Calu3 (cell line): ENCODE measurements around the gene GPR35. TPM values are rescaled to one million over a fixed set of nuclear protein-coding genes. Genes with fewer than 3 reads are reported as not detected.

Experiments used
- BruUV-seq: library from RNA; stranded (reverse); fragments of 400-500 nt; replicated peaks from 2 replicates; lab custom pipeline; 2021; lab: Mats Ljungman, UMichigan
- CTCF ChIA-PET: fragments of 300-600 bp; sonication (Branson Sonifier 250); formaldehyde crosslinking; loops from one replicate; lab custom pipeline; 2022; ENCODE audit warnings: antibody characterized with exemption; lab: Charles Lee
- DNase-seq: peaks from one replicate; pipeline ENCODE4 v3.0.0; 2022
- H3K27ac Mint-ChIP-seq: one replicate; pipeline ENCODE4 v1.8.0; 2022; ENCODE audit warnings: mixed read lengths; ENCODE audit not compliant: unreplicated experiment
- H3K27me3 Mint-ChIP-seq: one replicate; pipeline ENCODE4 v1.8.0; 2022; ENCODE audit warnings: mixed read lengths; ENCODE audit not compliant: unreplicated experiment
- H3K36me3 Mint-ChIP-seq: one replicate; pipeline ENCODE4 v1.8.0; 2022; ENCODE audit warnings: mild to moderate bottlenecking, moderate library complexity, mixed read lengths; ENCODE audit not compliant: insufficient read depth, unreplicated experiment
- H3K4me1 Mint-ChIP-seq: one replicate; pipeline ENCODE4 v1.8.0; 2022; ENCODE audit warnings: mild to moderate bottlenecking, low read depth, mixed read lengths; ENCODE audit not compliant: unreplicated experiment
- H3K4me3 Mint-ChIP-seq: one replicate; pipeline ENCODE4 v1.8.0; 2022; ENCODE audit warnings: mild to moderate bottlenecking, low read depth, moderate library complexity, mixed read lengths; ENCODE audit not compliant: unreplicated experiment
- H3K9me3 Mint-ChIP-seq: one replicate; pipeline ENCODE4 v1.8.0; 2022; ENCODE audit warnings: low read depth, mixed read lengths; ENCODE audit not compliant: unreplicated experiment
- intact Hi-C: fragments of 100-400 bp; cut with micrococcal nuclease; formaldehyde crosslinking; loops from one replicate; pipeline ENCODE4 v1.10.0; 2022; ENCODE audit not compliant: unreplicated experiment
- total RNA-seq: library from RNA; stranded (reverse); gene quantifications from 2 replicates; pipeline ENCODE4 v1.2.3, GENCODE V29; 2022
- TF ChIP-seq, protein P1 (sequence below): fragments of 200-600 bp; IDR thresholded peaks from one replicate; pipeline ENCODE4 v1.8.0; 2022; ENCODE audit warnings: antibody characterized with exemption; ENCODE audit not compliant: unreplicated experiment

The GPR35 gene
- total RNA-seq, 1 experiment from 2014 or later, result 40.3 TPM

DNA sequence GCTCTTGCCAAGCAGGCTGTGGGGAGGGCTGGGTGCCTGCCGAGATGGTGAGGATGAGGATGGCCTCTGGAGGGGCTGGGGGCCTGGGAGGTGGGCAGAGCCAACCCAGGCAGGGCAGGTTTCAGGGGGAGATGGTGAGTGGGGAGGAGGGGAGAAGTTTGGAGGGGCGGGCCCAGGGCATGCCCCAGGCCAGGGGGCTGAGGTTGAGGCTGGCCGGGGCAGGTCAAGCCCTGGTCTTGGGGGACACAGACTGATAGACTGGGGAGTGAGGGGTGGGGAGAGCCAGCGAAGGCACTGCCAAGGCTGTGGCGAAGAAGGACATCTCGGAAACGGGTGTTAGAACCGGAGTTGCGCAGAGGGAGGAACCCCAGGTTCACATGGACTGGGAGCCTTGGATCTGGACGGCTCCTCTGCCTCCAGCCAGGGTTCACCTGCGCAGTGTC lies 26.1 kb upstream of the GPR35 start:
- H3K36me3 Mint-ChIP-seq, result peaks cover 6% of the 10 kb centered on the region
- H3K27ac Mint-ChIP-seq, result no peak overlapping the region
- no peaks in the 10 kb centered on the region for H3K27me3 Mint-ChIP-seq
- intact Hi-C loops, result no loop called here
- CTCF ChIA-PET, result no interaction called here
- no peak for DNase-seq
- H3K9me3 Mint-ChIP-seq, result no peaks in the 10 kb centered on the region
- TF ChIP-seq, protein P1, sequence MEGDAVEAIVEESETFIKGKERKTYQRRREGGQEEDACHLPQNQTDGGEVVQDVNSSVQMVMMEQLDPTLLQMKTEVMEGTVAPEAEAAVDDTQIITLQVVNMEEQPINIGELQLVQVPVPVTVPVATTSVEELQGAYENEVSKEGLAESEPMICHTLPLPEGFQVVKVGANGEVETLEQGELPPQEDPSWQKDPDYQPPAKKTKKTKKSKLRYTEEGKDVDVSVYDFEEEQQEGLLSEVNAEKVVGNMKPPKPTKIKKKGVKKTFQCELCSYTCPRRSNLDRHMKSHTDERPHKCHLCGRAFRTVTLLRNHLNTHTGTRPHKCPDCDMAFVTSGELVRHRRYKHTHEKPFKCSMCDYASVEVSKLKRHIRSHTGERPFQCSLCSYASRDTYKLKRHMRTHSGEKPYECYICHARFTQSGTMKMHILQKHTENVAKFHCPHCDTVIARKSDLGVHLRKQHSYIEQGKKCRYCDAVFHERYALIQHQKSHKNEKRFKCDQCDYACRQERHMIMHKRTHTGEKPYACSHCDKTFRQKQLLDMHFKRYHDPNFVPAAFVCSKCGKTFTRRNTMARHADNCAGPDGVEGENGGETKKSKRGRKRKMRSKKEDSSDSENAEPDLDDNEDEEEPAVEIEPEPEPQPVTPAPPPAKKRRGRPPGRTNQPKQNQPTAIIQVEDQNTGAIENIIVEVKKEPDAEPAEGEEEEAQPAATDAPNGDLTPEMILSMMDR, result no peak
- H3K4me1 Mint-ChIP-seq, result peaks cover 3% of the 10 kb centered on the region
- no peak overlapping the region for H3K4me3 Mint-ChIP-seq
- BruUV-seq, result no TSS peak

DNA sequence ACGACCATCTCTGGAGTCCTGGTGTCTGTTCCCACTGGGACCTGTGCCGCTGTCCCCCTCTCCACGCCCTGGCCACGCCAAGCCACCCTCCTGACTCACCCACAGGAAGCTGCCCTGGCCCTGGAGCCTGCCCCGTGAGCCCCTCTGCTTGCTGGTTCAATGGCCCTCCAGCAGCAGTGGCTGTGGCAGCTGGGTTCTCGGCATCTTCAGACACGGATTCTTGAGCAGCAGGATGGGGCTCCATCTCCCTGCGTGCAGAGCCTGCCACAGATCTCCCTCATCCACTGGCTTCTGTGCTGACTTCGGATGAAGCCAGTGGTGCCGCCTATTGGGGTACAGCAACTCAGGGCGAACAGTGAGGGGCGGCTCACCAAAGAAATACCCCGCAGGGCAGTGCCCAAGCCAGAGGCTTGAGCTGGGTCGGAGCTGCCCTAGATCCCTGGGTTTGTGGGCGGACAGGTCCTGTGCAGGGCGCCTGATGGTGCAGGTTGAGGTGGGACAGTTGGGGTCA lies 24.8 kb upstream of the GPR35 start:
- peaks cover 13% of the 10 kb centered on the region for H3K4me1 Mint-ChIP-seq
- H3K27ac Mint-ChIP-seq, result no peak overlapping the region
- H3K4me3 Mint-ChIP-seq, result no peak overlapping the region
- no peaks in the 10 kb centered on the region for H3K27me3 Mint-ChIP-seq
- TF ChIP-seq, protein P1, result no peak
- DNase-seq, result no peak
- H3K9me3 Mint-ChIP-seq, result no peaks in the 10 kb centered on the region
- no TSS peak for BruUV-seq
- CTCF ChIA-PET, result no interaction called here
- intact Hi-C loops, result loop anchor here (10.0 kb wide), 1 partner anchor 104 kb away; no protein-coding TSS in a partner anchor
- peaks cover 19% of the 10 kb centered on the region for H3K36me3 Mint-ChIP-seq

DNA sequence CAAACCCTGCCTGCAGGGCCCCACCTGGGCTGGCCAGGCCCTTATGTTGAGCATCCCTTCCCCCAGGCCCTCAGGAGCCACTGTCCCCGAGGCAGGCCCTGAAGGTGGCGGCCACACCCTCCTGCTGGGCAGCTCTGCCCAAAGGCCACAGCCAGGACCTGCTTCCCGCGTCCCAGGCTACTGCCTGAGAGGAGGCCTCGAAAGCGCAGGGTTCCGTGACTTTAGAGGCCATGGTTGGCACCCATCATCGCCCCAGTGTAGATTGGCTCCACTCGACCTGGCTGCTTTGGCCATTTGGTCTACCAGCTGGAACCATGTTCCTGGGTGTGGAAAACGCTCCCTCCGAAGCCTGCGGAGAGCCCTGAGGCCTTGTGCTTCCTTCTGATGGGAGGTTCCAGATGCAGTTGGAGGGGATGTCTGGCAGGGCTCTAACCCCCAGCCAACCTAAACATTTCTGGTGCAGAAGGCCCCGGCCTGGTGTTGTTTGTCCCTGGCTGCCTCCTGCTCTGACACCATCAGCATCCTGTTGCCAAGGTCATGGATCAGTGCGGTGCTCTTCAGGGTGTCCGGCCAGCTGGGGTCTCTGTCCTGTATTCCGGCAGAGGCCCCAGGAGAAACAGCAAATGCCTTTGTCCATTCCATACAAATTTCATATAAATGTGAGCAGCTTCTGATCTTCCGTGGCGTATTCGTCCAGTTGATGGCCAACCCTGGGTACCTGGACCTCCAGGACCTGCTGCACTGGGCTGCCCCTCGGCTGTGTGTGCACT lies 24.0 kb upstream of the GPR35 start:
- DNase-seq, result no peak
- BruUV-seq, result no TSS peak
- Mint-ChIP-seq H3K36me3 (peaks cover 26% of the 10 kb centered on the region), H3K27me3 (no peaks in the 10 kb centered on the region), H3K27ac (no peak overlapping the region), H3K4me1 (peaks cover 15% of the 10 kb centered on the region), H3K4me3 (no peak overlapping the region), H3K9me3 (no peaks in the 10 kb centered on the region)
- CTCF ChIA-PET, result no interaction called here
- intact Hi-C loops, result loop anchor here (10.0 kb wide), 1 partner anchor 104 kb away; no protein-coding TSS in a partner anchor
- TF ChIP-seq, protein P1, result no peak

DNA sequence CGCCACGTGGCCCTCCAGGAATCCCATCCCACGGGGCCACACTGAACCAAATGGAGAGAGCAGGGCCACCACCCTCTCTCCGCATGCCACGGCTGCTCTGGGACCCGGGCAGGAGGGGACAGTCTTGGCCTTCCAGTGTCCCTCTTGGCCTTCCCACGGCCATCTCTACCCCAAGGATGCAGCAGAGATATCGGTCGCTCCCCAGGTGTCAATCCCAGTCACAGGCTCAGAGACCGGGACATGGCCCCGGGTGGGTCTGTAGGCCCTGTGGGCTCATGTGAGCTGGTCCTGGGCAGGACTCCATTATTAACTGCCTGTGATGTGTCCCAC lies 23.5 kb upstream of the GPR35 start:
- Mint-ChIP-seq H3K36me3 (peaks cover 32% of the 10 kb centered on the region), H3K27me3 (no peaks in the 10 kb centered on the region), H3K4me1 (peaks cover 21% of the 10 kb centered on the region), H3K27ac (no peak overlapping the region), H3K4me3 (no peak overlapping the region), H3K9me3 (no peaks in the 10 kb centered on the region)
- TF ChIP-seq, protein P1, result no peak
- CTCF ChIA-PET, result interaction anchor here (0.7 kb wide), 1 partner anchor 409 kb away, joined by 5 read pairs; no protein-coding TSS in a partner anchor
- BruUV-seq, result no TSS peak
- intact Hi-C loops, result loop anchor here (10.0 kb wide), 1 partner anchor 103 kb away; no protein-coding TSS in a partner anchor
- DNase-seq, result no peak
